ENCODE measurements around the gene TSPAN32.

The TSPAN32 gene

GRCh38 chr11:2366733-2367132, 64.9 kb downstream of the TSPAN32 start:
- ChIA-PET CTCF (interaction anchor here (1.1 to 1.6 kb wide), 3 partner anchors 34 to 54 kb away, joined by 3 to 4 read pairs (median 3); partner anchors contain the start of gene TSSC4), POLR2A (interaction anchor here (1.4 kb wide), 1 partner anchor 11 kb away, joined by 5 read pairs; no protein-coding TSS in a partner anchor)
- DNase-seq (ENCODE audit: extremely low spot score) = no peak
- TF ChIP-seq CTCF (IDR thresholded peaks at IDR 0.05; ENCODE audit: control extremely low read depth, extremely low read depth, low read depth, missing control alignments) = no peak

GRCh38 chr11:2367266-2368160, 65.7 kb downstream of the TSPAN32 start:
- TF ChIP-seq CTCF (IDR thresholded peaks at IDR 0.05; ENCODE audit: control extremely low read depth, extremely low read depth, low read depth, missing control alignments) = no peak
- CTCF ChIA-PET = interaction anchor here (1.0 to 1.6 kb wide), 3 partner anchors 33 to 216 kb away, joined by 3 to 4 read pairs (median 3); partner anchors contain the start of gene TSSC4
- POLR2A ChIA-PET = interaction anchor here (0.6 to 1.4 kb wide), 3 partner anchors 9 to 19 kb away, joined by 5 to 9 read pairs (median 7); partner anchors contain the start of gene CD81
- DNase-seq (ENCODE audit: extremely low spot score) = no peak

All from GM10248 (cell line).